Brain microvascular endothelial cell (primary cell): ENCODE data around the gene GOLGA7B.
A peak's percentile ranks its signal among the peaks of the same experiment; 100 is the strongest.

ENCODE experiments used
- DNase-seq: peaks from one replicate; pipeline ENCODE4 v3.0.0-alpha.2; 2020
- H3K27ac ChIP-seq: fragments of 250-450 bp; sonication (Bioruptor Pico); 2 replicates; pipeline ENCODE4 v1.5.1; 2020; ENCODE audit warnings: mild to moderate bottlenecking, moderate library complexity
- H3K27me3 ChIP-seq: fragments of 250-450 bp; sonication (Bioruptor Pico); replicated peaks from 2 replicates; pipeline ENCODE4 v1.5.1; 2020; ENCODE audit warnings: mild to moderate bottlenecking
- H3K36me3 ChIP-seq: fragments of 250-450 bp; sonication (Bioruptor Pico); replicated peaks from 2 replicates; pipeline ENCODE4 v1.5.1; 2020; ENCODE audit warnings: mild to moderate bottlenecking
- H3K4me3 ChIP-seq: 2 replicates; pipeline ENCODE4 v1.5.1; 2011; ENCODE audit warnings: low read depth, mild to moderate bottlenecking, control low read depth, low read length, moderate library complexity
- in situ Hi-C: cut with HindIII; loops from 2 replicates; pipeline ENCODE4 v1.10.0; 2017; ENCODE audit warnings: low sequenced_read_pairs, low pct_ligation_motif_present
- TF ChIP-seq, protein P1 (sequence below): IDR thresholded peaks from 2 replicates; pipeline ENCODE4 v1.5.1; 2011; ENCODE audit warnings: low read depth, mild to moderate bottlenecking, moderate library complexity, low read length, control low read depth, inconsistent platforms; ENCODE audit errors: missing control alignments

The GOLGA7B gene

GRCh38 chr10:97869091-97870042 lies 19.7 kb downstream of the GOLGA7B start:
- TF ChIP-seq, protein P1, sequence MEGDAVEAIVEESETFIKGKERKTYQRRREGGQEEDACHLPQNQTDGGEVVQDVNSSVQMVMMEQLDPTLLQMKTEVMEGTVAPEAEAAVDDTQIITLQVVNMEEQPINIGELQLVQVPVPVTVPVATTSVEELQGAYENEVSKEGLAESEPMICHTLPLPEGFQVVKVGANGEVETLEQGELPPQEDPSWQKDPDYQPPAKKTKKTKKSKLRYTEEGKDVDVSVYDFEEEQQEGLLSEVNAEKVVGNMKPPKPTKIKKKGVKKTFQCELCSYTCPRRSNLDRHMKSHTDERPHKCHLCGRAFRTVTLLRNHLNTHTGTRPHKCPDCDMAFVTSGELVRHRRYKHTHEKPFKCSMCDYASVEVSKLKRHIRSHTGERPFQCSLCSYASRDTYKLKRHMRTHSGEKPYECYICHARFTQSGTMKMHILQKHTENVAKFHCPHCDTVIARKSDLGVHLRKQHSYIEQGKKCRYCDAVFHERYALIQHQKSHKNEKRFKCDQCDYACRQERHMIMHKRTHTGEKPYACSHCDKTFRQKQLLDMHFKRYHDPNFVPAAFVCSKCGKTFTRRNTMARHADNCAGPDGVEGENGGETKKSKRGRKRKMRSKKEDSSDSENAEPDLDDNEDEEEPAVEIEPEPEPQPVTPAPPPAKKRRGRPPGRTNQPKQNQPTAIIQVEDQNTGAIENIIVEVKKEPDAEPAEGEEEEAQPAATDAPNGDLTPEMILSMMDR, result peak; percentile 92
- DNase-seq, result peak; percentile 90
- no peak overlapping the region for H3K4me3 ChIP-seq
- H3K36me3 ChIP-seq, result no peaks in the 10 kb centered on the region
- in situ Hi-C loops, result loop anchor here (25.0 kb wide), 1 partner anchor 107 kb away; the partner anchor contains the start of gene SFRP5
- H3K27me3 ChIP-seq, result peaks cover 38% of the 10 kb centered on the region
- H3K27ac ChIP-seq, result no peak overlapping the region

GRCh38 chr10:97870990-97871389 lies 21.3 kb downstream of the GOLGA7B start:
- no peak for DNase-seq
- Histone ChIP-seq H3K36me3 (no peaks in the 10 kb centered on the region), H3K27me3 (peaks cover 44% of the 10 kb centered on the region), H3K27ac (no peak overlapping the region), H3K4me3 (no peak overlapping the region)
- in situ Hi-C loops, result loop anchor here (25.0 kb wide), 1 partner anchor 109 kb away; the partner anchor contains the start of gene SFRP5
- TF ChIP-seq, protein P1, result no peak

- H3K27ac ChIP-seq, result no peak overlapping the region
- H3K27me3 ChIP-seq, result peaks cover 44% of the 10 kb centered on the region
- in situ Hi-C loops, result loop anchor here (25.0 kb wide), 1 partner anchor 111 kb away; the partner anchor contains the start of gene SFRP5
- DNase-seq, result no peak
- TF ChIP-seq, protein P1, result no peak
- no peaks in the 10 kb centered on the region for H3K36me3 ChIP-seq
- no peak overlapping the region for H3K4me3 ChIP-seq
Measured at GRCh38 chr10:97873569-97873968, 23.9 kb downstream of the GOLGA7B start.

- no peak for DNase-seq
- H3K4me3 ChIP-seq, result no peak overlapping the region
- in situ Hi-C loops, result loop anchor here (25.0 kb wide), 1 partner anchor 112 kb away; the partner anchor contains the start of gene SFRP5
- peaks cover 44% of the 10 kb centered on the region for H3K27me3 ChIP-seq
- H3K27ac ChIP-seq, result no peak overlapping the region
- TF ChIP-seq, protein P1, result no peak
- H3K36me3 ChIP-seq, result no peaks in the 10 kb centered on the region
Measured at GRCh38 chr10:97874332-97874731, 24.7 kb downstream of the GOLGA7B start.

- in situ Hi-C loops, result no loop called here
- Histone ChIP-seq H3K36me3 (no peaks in the 10 kb centered on the region), H3K4me3 (no peak overlapping the region), H3K27ac (no peak overlapping the region), H3K27me3 (peaks cover 40% of the 10 kb centered on the region)
- TF ChIP-seq, protein P1, result no peak
- DNase-seq, result no peak
Measured at GRCh38 chr10:97875391-97875790, 25.7 kb downstream of the GOLGA7B start.
